Measurements from ENCODE around the gene ASTN2. TPM values are rescaled to one million over a fixed set of nuclear protein-coding genes. Genes with fewer than 3 reads are reported as not detected.

ASTN2 gene
- total RNA-seq, result 2.5 TPM
- long read RNA-seq, partial matches to known transcripts, result 3 of 12 reads
- long read RNA-seq, other reads (novel, unspliced or antisense), result 9 of 12 reads

GRCh38 chr9:117414906-117415331 is at the start of gene ASTN2:
Gene ASTN2, minus strand, starts transcription at chr9:117415057. Its CDS starts 119 bp downstream, at chr9:117414938.
- DNase-seq (ENCODE audit: low spot score), result no peak
- intact Hi-C loops (cut with DNase I), result no loop called here

- intact Hi-C loops (cut with DNase I), result no loop called here
- no peak for DNase-seq (ENCODE audit: low spot score)
Observed at GRCh38 chr9:117462861-117463260, 48.0 kb upstream of the ASTN2 start.

- no peak for DNase-seq (ENCODE audit: low spot score)
- intact Hi-C loops (cut with DNase I), result no loop called here
Observed at GRCh38 chr9:117461386-117461785, 46.5 kb upstream of the ASTN2 start.

GRCh38 chr9:117460743-117461142 is 45.9 kb upstream of the ASTN2 start:
- DNase-seq (ENCODE audit: low spot score), result no peak
- intact Hi-C loops (cut with DNase I), result no loop called here

- intact Hi-C loops (cut with DNase I), result no loop called here
- no peak for DNase-seq (ENCODE audit: low spot score)
Observed at GRCh38 chr9:117459913-117460312, 45.1 kb upstream of the ASTN2 start.

GRCh38 chr9:117458066-117458465 is 43.2 kb upstream of the ASTN2 start:
- intact Hi-C loops (cut with DNase I), result no loop called here
- no peak for DNase-seq (ENCODE audit: low spot score)

GRCh38 chr9:117454711-117455110 is 39.9 kb upstream of the ASTN2 start:
- no peak for DNase-seq (ENCODE audit: low spot score)
- intact Hi-C loops (cut with DNase I), result no loop called here

- no peak for DNase-seq (ENCODE audit: low spot score)
- intact Hi-C loops (cut with DNase I), result no loop called here
Observed at GRCh38 chr9:117453737-117454136, 38.9 kb upstream of the ASTN2 start.

- intact Hi-C loops (cut with DNase I), result no loop called here
- DNase-seq (ENCODE audit: low spot score), result no peak
Observed at GRCh38 chr9:117451311-117451710, 36.5 kb upstream of the ASTN2 start.

- DNase-seq (ENCODE audit: low spot score), result no peak
- intact Hi-C loops (cut with DNase I), result no loop called here
Observed at GRCh38 chr9:117448066-117448465, 33.2 kb upstream of the ASTN2 start.

GRCh38 chr9:117445631-117446030 is 30.8 kb upstream of the ASTN2 start:
- no peak for DNase-seq (ENCODE audit: low spot score)
- intact Hi-C loops (cut with DNase I), result no loop called here

GRCh38 chr9:117444501-117444900 is 29.6 kb upstream of the ASTN2 start:
- intact Hi-C loops (cut with DNase I), result no loop called here
- no peak for DNase-seq (ENCODE audit: low spot score)

GRCh38 chr9:117437283-117437682 is 22.4 kb upstream of the ASTN2 start:
- intact Hi-C loops (cut with DNase I), result no loop called here
- no peak for DNase-seq (ENCODE audit: low spot score)

- intact Hi-C loops (cut with DNase I), result no loop called here
- DNase-seq (ENCODE audit: low spot score), result no peak
Observed at GRCh38 chr9:117435630-117436261, 20.9 kb upstream of the ASTN2 start.

GRCh38 chr9:117434566-117434965 is 19.7 kb upstream of the ASTN2 start:
- intact Hi-C loops (cut with DNase I), result no loop called here
- no peak for DNase-seq (ENCODE audit: low spot score)

GRCh38 chr9:117430813-117431212 is 16.0 kb upstream of the ASTN2 start:
- intact Hi-C loops (cut with DNase I), result no loop called here
- no peak for DNase-seq (ENCODE audit: low spot score)

- DNase-seq (ENCODE audit: low spot score), result no peak
- intact Hi-C loops (cut with DNase I), result no loop called here
Observed at GRCh38 chr9:117427357-117427913, 12.6 kb upstream of the ASTN2 start.

- no peak for DNase-seq (ENCODE audit: low spot score)
- intact Hi-C loops (cut with DNase I), result no loop called here
Observed at GRCh38 chr9:117425566-117425965, 10.7 kb upstream of the ASTN2 start.

- intact Hi-C loops (cut with DNase I), result no loop called here
- DNase-seq (ENCODE audit: low spot score), result no peak
Observed at GRCh38 chr9:117424291-117424690, 9.4 kb upstream of the ASTN2 start.

- DNase-seq (ENCODE audit: low spot score), result no peak
- intact Hi-C loops (cut with DNase I), result no loop called here
Observed at GRCh38 chr9:117418111-117418510, 3.3 kb upstream of the ASTN2 start.

- intact Hi-C loops (cut with DNase I), result no loop called here
- DNase-seq (ENCODE audit: low spot score), result no peak
Observed at GRCh38 chr9:117416856-117417255, 2.0 kb upstream of the ASTN2 start.

All from cardiac septum (tissue), 1 donor.